Ovary (tissue), 9 donors: ENCODE results near the gene KIAA1755. TPM values are rescaled to one million over a fixed set of nuclear protein-coding genes. Genes with fewer than 3 reads are reported as not detected.

Source experiments
- DNase-seq, 5 donors: peaks; one replicate each; pipeline ENCODE4 v3.0.0-alpha.2; 2019 to 2020
- H3K27ac ChIP-seq, 2 donors: fragments of 200-600 bp; one replicate each; pipeline versions ENCODE4 v1.5.1 to v1.8.0; 2019 to 2022
- H3K27me3 ChIP-seq: fragments of 200-600 bp; one replicate; pipeline ENCODE4 v1.8.0; 2022
- H3K36me3 ChIP-seq: fragments of 200-600 bp; sonication (generic); one replicate; pipeline ENCODE4 v1.5.1; 2019
- H3K4me1 ChIP-seq: one replicate; pipeline ENCODE4 v1.8.1; 2013; ENCODE audit warnings: mild to moderate bottlenecking, moderate library complexity; ENCODE audit not compliant: insufficient read depth
- H3K4me3 ChIP-seq: fragments of 200-600 bp; sonication (generic); one replicate; pipeline ENCODE4 v1.5.1; 2017
- H3K9me3 ChIP-seq, 2 donors: fragments of 200-600 bp in 1 of 2; sonication (generic) in 1 of 2; one replicate each; pipeline versions ENCODE4 v1.5.1 to v1.8.1; 2013 to 2019; ENCODE audit warnings: mild to moderate bottlenecking in 1 of 2, moderate library complexity in 1 of 2
- CTCF ChIP-seq, 3 donors: fragments of 450-650 bp in 2 of 3; fragments of 200-600 bp in 1 of 3; IDR thresholded peaks; one replicate each; pipeline versions ENCODE4 v1.5.1 to v1.8.0; 2016 to 2022; ENCODE audit warnings: antibody characterized with exemption in 3 of 3, mild to moderate bottlenecking in 1 of 3
- EP300 ChIP-seq: sonication (generic); formaldehyde crosslinking; IDR thresholded peaks from one replicate; pipeline ENCODE4 v1.6.1; 2017; ENCODE audit warnings: antibody characterized with exemption
- POLR2A ChIP-seq: fragments of 450-650 bp; IDR thresholded peaks from one replicate; pipeline ENCODE4 v1.6.1; 2017; ENCODE audit warnings: antibody characterized with exemption, mild to moderate bottlenecking, moderate library complexity
- WGBS, 3 donors: extraction: QIAGEN DNeasy Blood & Tissue Kit in 1 of 3; methylation state at CpG; one replicate each; pipeline versions ENCODE4 v1.1.5 to v1.1.7; 2013 to 2017; 5-methylcytosine and 5-hydroxymethylcytosine counted together
- intact Hi-C, 4 donors: fragments of 100-400 bp; cut with DNase I; formaldehyde crosslinking; loops; one replicate each; pipeline versions ENCODE4 v1.11.0 to v1.15.1; 2022 to 2023
- polyA plus RNA-seq, 2 donors: library from polyadenylated mRNA; stranded (reverse); fragments of 200-250 nt in 1 of 2; fragments of 350-450 nt in 1 of 2; fragmentation: Illumina TruSeq in 1 of 2; extraction: RNeasy Lipid Tissue Mini Kit (QIAGEN cat#74804) in 1 of 2; gene quantifications; one replicate each; pipeline ENCODE4 v1.2.3, GENCODE V29; 2013 to 2014
- total RNA-seq, 7 donors: library from RNA; depleted of rRNA in 2 of 7; stranded (reverse); fragments of >200 nt in 2 of 7; fragmentation: NEBNext Ultra II Directional in 3 of 7; extraction: Animal tissue kit (Norgen Biotek cat#: 25700) in 3 of 7; gene quantifications; one replicate each; pipeline versions ENCODE4 v1.1.0 to v1.2.4, GENCODE V29; 2016 to 2023
- donor health status: DM: no; HTN: no; CAD: no; lungs with moderate emphysema.
- donor health status: DM: no; HTN: no; CAD: no.
- donor health status: Bipolar disorder and iron deficiency.
- donor health status: DM: yes; HTN: yes; CAD: no.
- donor health status: DM: no; HTN: no; CAD: no.
- donor health status: DM: yes; HTN: yes; CAD: no.

Gene KIAA1755
- total and polyA plus RNA-seq, 9 donors, result 4.4 to 29.7 (median 12.0) TPM

DNA sequence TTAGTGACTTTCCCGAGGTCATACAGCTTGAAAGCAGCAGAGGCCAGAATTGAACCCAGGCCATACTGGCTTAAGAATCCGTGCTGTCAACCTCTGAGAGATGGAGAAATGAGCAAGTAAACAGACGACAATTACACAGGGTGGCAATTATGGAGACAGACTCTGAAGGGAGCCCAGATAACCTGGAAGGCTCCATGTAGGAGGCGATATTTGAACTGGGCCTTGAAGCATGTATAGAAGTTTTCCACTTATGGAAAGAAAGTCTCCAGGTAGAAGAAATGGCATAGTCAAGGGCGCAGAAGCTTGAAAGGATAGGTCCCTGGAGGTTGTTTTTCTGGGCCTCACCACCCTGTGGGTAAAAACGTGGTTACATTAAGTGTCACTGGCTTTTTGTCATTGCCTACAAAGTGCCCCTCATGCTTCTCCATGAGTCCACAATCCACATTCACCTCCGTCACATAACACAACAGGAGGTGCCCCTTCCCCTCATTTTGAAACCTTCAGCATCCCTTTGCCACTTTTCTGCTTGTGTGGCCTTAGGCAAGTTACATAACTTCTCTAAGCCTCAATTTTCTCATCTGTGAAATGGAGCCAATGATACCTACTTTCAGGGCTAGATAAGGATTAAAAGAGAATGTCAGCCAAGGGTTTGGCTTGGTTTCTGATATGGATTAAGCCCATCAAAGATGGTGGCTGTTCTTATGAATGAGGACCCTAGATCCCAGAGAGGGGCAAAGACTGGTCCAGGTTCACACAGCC, 37.6 kb upstream of the KIAA1755 start:
- H3K4me3 ChIP-seq, result no peak overlapping the region
- 94 to 96% (median 95%) methylated on average over 7 of the region's 7 CpGs for WGBS, 3 donors

DNA sequence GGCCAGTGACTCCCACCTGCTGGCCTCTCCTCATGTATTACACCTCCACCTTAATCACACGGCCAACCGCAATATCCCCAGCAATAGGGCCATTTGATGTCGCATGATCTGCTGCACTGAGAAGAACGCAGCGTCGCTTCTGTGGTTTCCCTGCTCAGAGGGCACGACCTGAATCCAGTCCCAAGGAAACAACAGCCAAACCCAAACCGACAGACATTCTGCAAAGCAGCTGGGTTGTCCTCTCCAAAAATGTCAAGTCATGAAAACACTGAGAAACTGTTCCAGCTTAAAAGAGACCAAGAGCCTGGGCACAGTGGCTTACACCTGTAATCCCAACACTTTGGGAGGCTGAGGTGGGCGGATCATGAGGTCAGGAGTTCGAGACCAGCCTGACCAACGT, 35.9 kb upstream of the KIAA1755 start:
- Histone ChIP-seq H3K4me1 (peaks cover 8% of the 10 kb centered on the region), H3K4me3 (no peak overlapping the region), H3K9me3 (no peaks in the 10 kb centered on the region), H3K36me3 (no peaks in the 10 kb centered on the region), H3K27me3 (no peaks in the 10 kb centered on the region), H3K27ac (no peak overlapping the region)
- intact Hi-C loops, result loop anchor here in 1 of 4 donors (5.0 kb wide), 1 partner anchor 49 kb away; no protein-coding TSS in a partner anchor
- TF ChIP-seq EP300, result no peak
- TF ChIP-seq POLR2A, result no peak
- no peak for TF ChIP-seq CTCF (IDR thresholded peaks at IDR 0.05)
- WGBS, 3 donors, result 68 to 69% (median 68%) methylated on average over 11 of the region's 11 CpGs
- DNase-seq, result no peak

More for the DNA sequence above, 37.6 kb upstream of the KIAA1755 start:
- intact Hi-C loops, result loop anchor here in 1 of 4 donors (5.0 kb wide), 1 partner anchor 51 kb away; no protein-coding TSS in a partner anchor
- H3K27ac ChIP-seq, result peak overlapping the region; percentile 56 to 97
- H3K9me3 ChIP-seq, result no peaks in the 10 kb centered on the region
- no peaks in the 10 kb centered on the region for H3K36me3 ChIP-seq
- DNase-seq, result no peak
- peaks cover 8% of the 10 kb centered on the region for H3K4me1 ChIP-seq
- TF ChIP-seq EP300 (no peak), CTCF (IDR thresholded peaks at IDR 0.05) (no peak), POLR2A (no peak)
- H3K27me3 ChIP-seq, result no peaks in the 10 kb centered on the region

- peaks cover 8% of the 10 kb centered on the region for H3K4me1 ChIP-seq
- no peak overlapping the region for H3K27ac ChIP-seq
- H3K4me3 ChIP-seq, result no peak overlapping the region
- DNase-seq, result no peak
- WGBS, 3 donors, result 86 to 95% (median 87%) methylated on average over 5 of the region's 5 CpGs
- TF ChIP-seq EP300 (no peak), POLR2A (no peak), CTCF (IDR thresholded peaks at IDR 0.05) (no peak)
- no peaks in the 10 kb centered on the region for H3K36me3 ChIP-seq
- intact Hi-C loops, result loop anchor here in 1 of 4 donors (5.0 kb wide), 1 partner anchor 49 kb away; no protein-coding TSS in a partner anchor
- H3K27me3 ChIP-seq, result no peaks in the 10 kb centered on the region
- no peaks in the 10 kb centered on the region for H3K9me3 ChIP-seq
Measured at GRCh38 chr20:38295811-38296210, 35.3 kb upstream of the KIAA1755 start.

GRCh38 chr20:38294076-38294591, 33.6 kb upstream of the KIAA1755 start:
- H3K9me3 ChIP-seq, result no peaks in the 10 kb centered on the region
- intact Hi-C loops, result no loop called here
- H3K36me3 ChIP-seq, result no peaks in the 10 kb centered on the region
- no peak for DNase-seq
- peaks cover 3% of the 10 kb centered on the region for H3K4me1 ChIP-seq
- H3K4me3 ChIP-seq, result no peak overlapping the region
- no peak for TF ChIP-seq CTCF (IDR thresholded peaks at IDR 0.05)
- no peak for TF ChIP-seq EP300
- no peak overlapping the region for H3K27ac ChIP-seq
- 92 to 96% (median 95%) methylated on average over 11 of the region's 11 CpGs for WGBS, 3 donors
- H3K27me3 ChIP-seq, result no peaks in the 10 kb centered on the region
